WERI-Rb-1 (cell line): ENCODE data around the gene DDAH2.
A peak's percentile ranks its signal among the peaks of the same experiment; 100 is the strongest.

Experiments used
- DNase-seq: peaks from one replicate; pipeline ENCODE4 v3.0.0-alpha.2; 2020
- H3K27ac ChIP-seq: fragments of 250-450 bp; sonication (Bioruptor Pico); 2 replicates; pipeline ENCODE4 v1.5.1; 2020; ENCODE audit warnings: mild to moderate bottlenecking, moderate library complexity
- H3K27me3 ChIP-seq: fragments of 250-450 bp; sonication (Bioruptor Pico); 2 replicates; pipeline ENCODE4 v1.5.1; 2021; ENCODE audit warnings: mild to moderate bottlenecking, low read depth, moderate library complexity; ENCODE audit not compliant: insufficient read depth, severe bottlenecking
- H3K36me3 ChIP-seq: fragments of 250-450 bp; sonication (Bioruptor Pico); 2 replicates; pipeline ENCODE4 v1.5.1; 2020; ENCODE audit warnings: mild to moderate bottlenecking, moderate library complexity
- H3K4me3 ChIP-seq: 2 replicates; pipeline ENCODE4 v1.5.1; 2011; ENCODE audit warnings: low read depth, mild to moderate bottlenecking, control low read depth, low read length
- H3K9me3 ChIP-seq: fragments of 250-450 bp; sonication (Bioruptor Pico); 2 replicates; pipeline ENCODE4 v1.5.1; 2021; ENCODE audit warnings: mild to moderate bottlenecking, moderate library complexity; ENCODE audit not compliant: severe bottlenecking
- TF ChIP-seq, protein P1 (sequence below): IDR thresholded peaks from 2 replicates; pipeline ENCODE4 v1.5.1; 2011; ENCODE audit warnings: low read depth, mild to moderate bottlenecking, control low read depth, inconsistent platforms, low read length

The DDAH2 gene

DNA sequence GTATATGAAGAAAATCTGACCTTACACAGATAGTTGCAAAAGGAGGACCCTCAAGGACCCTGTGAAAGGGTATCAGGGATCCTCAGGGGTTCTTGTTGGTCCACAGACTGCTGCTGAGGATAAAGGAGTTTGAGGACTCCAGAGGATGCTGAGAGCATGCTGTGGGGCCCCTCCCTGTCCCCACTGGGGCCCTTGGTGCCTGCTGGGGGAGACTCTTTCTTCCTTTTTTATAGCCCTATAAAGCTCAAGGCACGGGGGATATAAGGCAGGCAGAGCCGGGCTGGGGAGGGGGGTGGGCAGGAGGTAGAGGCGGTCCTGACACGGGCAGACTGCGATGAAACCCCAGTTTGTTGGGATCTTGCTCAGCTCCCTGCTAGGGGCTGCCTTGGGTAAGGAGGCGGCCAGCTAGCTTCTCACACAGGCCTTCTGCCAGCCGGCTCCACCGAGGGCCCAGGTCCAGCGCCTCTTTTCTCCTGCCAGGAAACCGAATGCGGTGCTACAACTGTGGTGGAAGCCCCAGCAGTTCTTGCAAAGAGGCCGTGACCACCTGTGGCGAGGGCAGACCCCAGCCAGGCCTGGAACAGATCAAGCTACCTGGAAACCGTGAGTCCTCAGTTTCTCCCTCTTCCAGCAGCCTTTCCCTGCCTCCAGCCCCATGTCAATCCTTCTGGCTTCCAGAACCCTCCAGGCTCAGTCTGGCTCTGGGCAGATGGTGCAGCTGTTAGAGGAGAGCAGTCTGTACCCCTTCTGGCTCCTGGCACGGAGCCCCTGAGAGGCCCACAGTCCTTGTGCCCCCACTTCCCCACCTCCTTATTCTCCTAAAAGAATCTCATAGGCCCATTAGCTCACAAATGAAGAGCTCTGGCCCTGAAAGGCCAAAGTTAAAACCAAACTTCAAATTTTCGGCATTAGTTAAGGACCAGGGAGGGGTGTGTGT, 13.8 kb downstream of the DDAH2 start, which contains the start of gene LY6G6D:
LY6G6D (plus strand) TSS at position 327 of the 937 bp plus-strand sequence; CDS start at position 335, 8 bp downstream.
- no peak for DNase-seq
- H3K27ac ChIP-seq, result peak within 1 kb of the TSS; percentile 59

DNA sequence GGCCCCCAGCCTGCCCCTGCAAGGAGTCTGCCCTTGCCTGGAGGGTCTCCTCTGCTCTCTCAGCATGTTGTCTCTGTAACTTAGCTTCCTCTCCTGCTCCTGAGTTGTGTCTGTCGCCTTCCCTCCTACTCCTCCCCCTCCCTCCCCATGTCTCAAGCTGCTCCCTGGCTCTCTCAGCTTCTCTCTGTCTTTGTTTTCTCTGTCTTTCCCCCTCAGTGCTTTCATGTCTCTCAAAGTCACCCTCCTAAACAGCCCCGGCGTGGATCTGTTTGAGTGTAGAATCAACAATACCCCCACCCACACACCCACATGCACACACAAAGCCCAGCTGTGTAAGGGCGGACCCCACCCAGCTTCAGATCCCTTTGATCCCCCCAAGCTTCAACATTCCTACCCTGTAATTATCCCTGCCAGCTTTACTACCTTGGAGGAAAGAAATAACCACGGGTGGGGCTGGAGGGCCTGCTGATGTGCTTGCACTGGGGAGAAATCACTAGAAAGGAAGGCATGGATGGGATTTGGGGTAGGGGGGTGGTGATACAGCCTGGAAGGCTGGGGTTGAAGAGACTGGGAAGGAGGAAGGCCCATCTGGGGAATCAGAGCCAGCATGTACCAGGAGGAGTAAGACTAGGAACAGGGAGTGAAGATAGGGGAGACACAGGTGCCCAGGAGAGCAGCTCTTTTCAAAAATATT, 15.0 kb downstream of the DDAH2 start:
- DNase-seq, result peak; percentile 68
- TF ChIP-seq, protein P1, sequence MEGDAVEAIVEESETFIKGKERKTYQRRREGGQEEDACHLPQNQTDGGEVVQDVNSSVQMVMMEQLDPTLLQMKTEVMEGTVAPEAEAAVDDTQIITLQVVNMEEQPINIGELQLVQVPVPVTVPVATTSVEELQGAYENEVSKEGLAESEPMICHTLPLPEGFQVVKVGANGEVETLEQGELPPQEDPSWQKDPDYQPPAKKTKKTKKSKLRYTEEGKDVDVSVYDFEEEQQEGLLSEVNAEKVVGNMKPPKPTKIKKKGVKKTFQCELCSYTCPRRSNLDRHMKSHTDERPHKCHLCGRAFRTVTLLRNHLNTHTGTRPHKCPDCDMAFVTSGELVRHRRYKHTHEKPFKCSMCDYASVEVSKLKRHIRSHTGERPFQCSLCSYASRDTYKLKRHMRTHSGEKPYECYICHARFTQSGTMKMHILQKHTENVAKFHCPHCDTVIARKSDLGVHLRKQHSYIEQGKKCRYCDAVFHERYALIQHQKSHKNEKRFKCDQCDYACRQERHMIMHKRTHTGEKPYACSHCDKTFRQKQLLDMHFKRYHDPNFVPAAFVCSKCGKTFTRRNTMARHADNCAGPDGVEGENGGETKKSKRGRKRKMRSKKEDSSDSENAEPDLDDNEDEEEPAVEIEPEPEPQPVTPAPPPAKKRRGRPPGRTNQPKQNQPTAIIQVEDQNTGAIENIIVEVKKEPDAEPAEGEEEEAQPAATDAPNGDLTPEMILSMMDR, result no peak

More for the DNA sequence above, 13.8 kb downstream of the DDAH2 start, which contains the start of gene LY6G6D:
- TF ChIP-seq, protein P1, result no peak
- H3K36me3 ChIP-seq, result no peaks in the 10 kb centered on the region
- no peaks in the 10 kb centered on the region for H3K27me3 ChIP-seq
- H3K4me3 ChIP-seq, result no peak within 1 kb of the TSS
- H3K9me3 ChIP-seq, result no peaks in the 10 kb centered on the region

DNA sequence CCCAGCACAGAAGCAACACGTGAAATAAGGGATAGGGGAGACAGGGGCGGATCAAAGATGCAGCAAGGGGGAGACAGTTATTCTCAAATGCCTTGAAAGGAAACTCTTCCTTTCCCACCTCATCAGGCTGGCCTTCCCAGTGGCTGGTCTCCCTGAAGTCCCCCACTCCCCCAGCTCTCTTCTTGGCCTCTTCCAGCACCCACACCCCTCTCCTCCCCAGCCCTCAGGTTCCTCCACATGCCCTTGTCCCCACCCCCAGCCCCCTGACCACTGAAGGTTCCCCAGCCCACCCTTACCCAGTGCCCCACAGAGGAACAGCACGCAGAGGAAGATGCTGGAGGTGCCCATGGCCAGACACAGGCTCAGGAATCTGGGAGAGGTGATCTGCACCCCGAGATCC, 15.6 kb downstream of the DDAH2 start:
- Histone ChIP-seq H3K4me3 (no peak overlapping the region), H3K27me3 (no peaks in the 10 kb centered on the region), H3K9me3 (no peaks in the 10 kb centered on the region), H3K27ac (peak overlapping the region; percentile 59), H3K36me3 (no peaks in the 10 kb centered on the region)
- no peak for DNase-seq
- TF ChIP-seq, protein P1, result no peak

More for the DNA sequence above, 15.0 kb downstream of the DDAH2 start:
- Histone ChIP-seq H3K27me3 (no peaks in the 10 kb centered on the region), H3K9me3 (no peaks in the 10 kb centered on the region), H3K4me3 (no peak overlapping the region), H3K27ac (peak overlapping the region; percentile 59), H3K36me3 (no peaks in the 10 kb centered on the region)

DNA sequence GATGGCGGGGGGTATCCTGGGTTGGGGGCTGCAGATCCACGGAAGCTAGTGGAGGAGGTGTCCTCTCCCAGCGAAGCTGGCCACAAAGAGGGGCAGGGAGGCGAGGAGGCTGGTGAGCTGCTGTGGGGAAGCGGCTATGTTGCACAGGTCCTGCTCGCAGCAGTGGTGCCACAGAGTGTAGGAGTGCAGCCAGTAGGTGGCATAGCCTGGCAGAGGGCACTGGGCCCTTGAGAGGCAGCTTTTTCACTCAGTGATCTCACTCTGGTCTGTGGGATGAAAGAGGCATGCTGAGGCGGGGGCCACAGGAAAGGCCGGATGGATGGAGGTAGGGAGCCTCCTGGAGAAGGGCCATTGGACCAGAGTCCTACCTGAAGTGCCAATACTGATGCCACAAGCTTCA, 16.8 kb downstream of the DDAH2 start:
- H3K27ac ChIP-seq, result no peak overlapping the region
- H3K9me3 ChIP-seq, result no peaks in the 10 kb centered on the region
- DNase-seq, result no peak
- TF ChIP-seq, protein P1, result no peak
- H3K36me3 ChIP-seq, result no peaks in the 10 kb centered on the region
- no peaks in the 10 kb centered on the region for H3K27me3 ChIP-seq
- no peak overlapping the region for H3K4me3 ChIP-seq

DNA sequence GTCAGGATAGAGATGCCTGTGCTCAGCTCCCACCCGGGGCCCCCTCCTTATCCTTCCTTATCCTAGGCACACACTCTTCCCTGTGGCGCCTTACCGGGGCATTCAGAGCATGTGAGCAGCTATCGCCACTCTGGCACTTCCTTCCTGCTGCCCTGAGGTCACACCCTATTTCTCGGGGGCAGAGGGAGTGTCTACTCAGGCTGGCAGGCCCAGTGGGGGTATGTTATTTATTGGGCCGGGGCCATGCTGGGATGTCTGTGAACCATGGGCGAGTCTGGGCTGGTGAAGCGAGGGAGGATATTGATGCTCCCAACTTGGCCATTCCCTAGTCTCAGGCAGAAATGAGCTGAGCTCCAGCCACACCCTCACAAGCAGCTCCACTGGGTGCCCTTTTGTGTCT, 17.9 kb downstream of the DDAH2 start:
- DNase-seq, result no peak

More for the DNA sequence above, 17.9 kb downstream of the DDAH2 start:
- Histone ChIP-seq H3K36me3 (no peaks in the 10 kb centered on the region), H3K9me3 (no peaks in the 10 kb centered on the region), H3K4me3 (no peak overlapping the region), H3K27ac (no peak overlapping the region), H3K27me3 (no peaks in the 10 kb centered on the region)
- TF ChIP-seq, protein P1, result no peak
